Caco-2 (cell line): Measurements from ENCODE around the gene MOCS1. TPM values are rescaled to one million over a fixed set of nuclear protein-coding genes. Genes with fewer than 3 reads are reported as not detected.
A peak's percentile ranks its signal among the peaks of the same experiment; 100 is the strongest.

Experiments
- BruUV-seq: library from RNA; stranded (reverse); fragments of 400-500 nt; replicated peaks from 2 replicates; lab custom pipeline; 2021; lab: Mats Ljungman, UMichigan
- CTCF ChIA-PET: fragments of 300-600 bp; sonication (Branson Sonifier 250); formaldehyde crosslinking; loops from one replicate; lab custom pipeline; 2022; ENCODE audit warnings: antibody characterized with exemption; lab: Charles Lee
- POLR2A ChIA-PET: fragments of 300-600 bp; sonication (Branson Sonifier 250); formaldehyde crosslinking; loops from one replicate; lab custom pipeline; 2022; ENCODE audit warnings: antibody characterized with exemption; lab: Charles Lee
- DNase-seq, 2 experiments: peaks; one replicate each; pipeline versions ENCODE4 v3.0.0 to v3.0.0-alpha.2; 2020 to 2022
- H3K27me3 ChIP-seq: replicated peaks from 2 replicates; pipeline ENCODE4 v1.6.0; 2011; ENCODE audit warnings: low read length; ENCODE audit not compliant: control insufficient read depth, insufficient read depth
- H3K36me3 ChIP-seq: 2 replicates; pipeline ENCODE4 v1.5.1; 2011; ENCODE audit warnings: low read length; ENCODE audit not compliant: control insufficient read depth, insufficient read depth
- H3K4me1 ChIP-seq: fragments of 250-450 bp; sonication (Bioruptor Pico); 2 replicates; pipeline ENCODE4 v1.5.1; 2020; ENCODE audit warnings: mild to moderate bottlenecking
- H3K4me3 ChIP-seq: 2 replicates; pipeline ENCODE4 v1.5.1; 2011; ENCODE audit warnings: low read depth, mild to moderate bottlenecking, control low read depth, low read length
- H3K9me3 ChIP-seq: fragments of 250-450 bp; sonication (Bioruptor Pico); 2 replicates; pipeline ENCODE4 v1.5.1; 2020; ENCODE audit warnings: mild to moderate bottlenecking, moderate library complexity
- H3K27ac Mint-ChIP-seq: one replicate; pipeline ENCODE4 v1.8.0; 2022; ENCODE audit warnings: mixed read lengths; ENCODE audit not compliant: unreplicated experiment
- H3K27me3 Mint-ChIP-seq: one replicate; pipeline ENCODE4 v1.8.0; 2022; ENCODE audit warnings: mixed read lengths; ENCODE audit not compliant: insufficient read depth, unreplicated experiment
- H3K36me3 Mint-ChIP-seq: one replicate; pipeline ENCODE4 v1.8.0; 2022; ENCODE audit warnings: mild to moderate bottlenecking, mixed read lengths; ENCODE audit not compliant: insufficient read depth, unreplicated experiment
- H3K4me1 Mint-ChIP-seq: one replicate; pipeline ENCODE4 v1.8.0; 2022; ENCODE audit warnings: low read depth, mixed read lengths; ENCODE audit not compliant: unreplicated experiment
- H3K4me3 Mint-ChIP-seq: one replicate; pipeline ENCODE4 v1.8.0; 2022; ENCODE audit warnings: mild to moderate bottlenecking, moderate library complexity, mixed read lengths; ENCODE audit not compliant: unreplicated experiment
- H3K9me3 Mint-ChIP-seq: one replicate; pipeline ENCODE4 v1.8.0; 2022; ENCODE audit warnings: mixed read lengths; ENCODE audit not compliant: unreplicated experiment
- CTCF ChIP-seq, 2 experiments: fragments of 200-600 bp in 1 of 2; IDR thresholded peaks; 1 replicate in 1 of 2; 2 replicates in 1 of 2; pipeline versions ENCODE4 v1.5.1 to v1.8.0; 2011 to 2022; ENCODE audit warnings: antibody characterized with exemption in 1 of 2, control low read depth in 1 of 2, inconsistent platforms in 1 of 2, low read depth in 1 of 2, low read length in 1 of 2, mild to moderate bottlenecking in 1 of 2, moderate library complexity in 1 of 2; ENCODE audit not compliant: insufficient read depth in 1 of 2, severe bottlenecking in 1 of 2, unreplicated experiment in 1 of 2
- intact Hi-C: fragments of 100-400 bp; cut with micrococcal nuclease; formaldehyde crosslinking; loops from one replicate; pipeline ENCODE4 v1.10.0; 2022; ENCODE audit not compliant: unreplicated experiment
- total RNA-seq: library from RNA; stranded (reverse); gene quantifications from 2 replicates; pipeline ENCODE4 v1.2.3, GENCODE V29; 2022

MOCS1 gene
- total RNA-seq, 1 experiment from 2014 or later: 44.7 TPM

GRCh38 chr6:39892490-39893129, 41.7 kb downstream of the MOCS1 start:
- intact Hi-C loops: loop anchor here (1.0 to 2.0 kb wide), 3 partner anchors 27 to 530 kb away; no protein-coding TSS in a partner anchor
- peak; percentile 52 to 64 for DNase-seq
- no peaks in the 10 kb centered on the region for H3K27me3 Mint-ChIP-seq

GRCh38 chr6:39891976-39892375, 42.3 kb downstream of the MOCS1 start:
- no peaks in the 10 kb centered on the region for H3K27me3 ChIP-seq
- H3K9me3 ChIP-seq: no peaks in the 10 kb centered on the region
- H3K27me3 Mint-ChIP-seq: no peaks in the 10 kb centered on the region
- ChIA-PET CTCF (no interaction called here), POLR2A (no interaction called here)
- H3K4me3 Mint-ChIP-seq: no peak overlapping the region
- no peaks in the 10 kb centered on the region for H3K4me1 Mint-ChIP-seq
- no peaks in the 10 kb centered on the region for H3K36me3 Mint-ChIP-seq
- intact Hi-C loops: loop anchor here (1.0 to 2.0 kb wide), 3 partner anchors 27 to 529 kb away; no protein-coding TSS in a partner anchor
- no peak for TF ChIP-seq CTCF (IDR thresholded peaks at IDR 0.05; ENCODE audit: insufficient read depth in 1 of 2, low read depth in 1 of 2, low read length in 1 of 2, severe bottlenecking in 1 of 2, unreplicated experiment in 1 of 2)
- H3K36me3 ChIP-seq: no peaks in the 10 kb centered on the region
- DNase-seq: no peak
- BruUV-seq: no TSS peak
- H3K4me1 ChIP-seq: peaks cover 14% of the 10 kb centered on the region; the same call in 1 of the 2 replicates
- no peak overlapping the region for H3K4me3 ChIP-seq
- H3K27ac Mint-ChIP-seq: no peak overlapping the region
- no peaks in the 10 kb centered on the region for H3K9me3 Mint-ChIP-seq

More at GRCh38 chr6:39892490-39893129, 41.7 kb downstream of the MOCS1 start:
- TF ChIP-seq CTCF (IDR thresholded peaks at IDR 0.05; ENCODE audit: insufficient read depth in 1 of 2, low read depth in 1 of 2, low read length in 1 of 2, severe bottlenecking in 1 of 2, unreplicated experiment in 1 of 2): peak; percentile 52 to 84
- ChIA-PET CTCF (no interaction called here), POLR2A (no interaction called here)
- no TSS peak for BruUV-seq
- Histone ChIP-seq H3K36me3 (no peaks in the 10 kb centered on the region), H3K4me3 (no peak overlapping the region), H3K4me1 (peaks cover 7% of the 10 kb centered on the region; the same call in 1 of the 2 replicates), H3K9me3 (no peaks in the 10 kb centered on the region), H3K27me3 (no peaks in the 10 kb centered on the region)
- H3K4me1 Mint-ChIP-seq: no peaks in the 10 kb centered on the region
- H3K4me3 Mint-ChIP-seq: no peak overlapping the region
- no peaks in the 10 kb centered on the region for H3K9me3 Mint-ChIP-seq
- no peak overlapping the region for H3K27ac Mint-ChIP-seq
- H3K36me3 Mint-ChIP-seq: no peaks in the 10 kb centered on the region

GRCh38 chr6:39891353-39891752, 42.9 kb downstream of the MOCS1 start:
- no peak for DNase-seq
- Histone ChIP-seq H3K9me3 (no peaks in the 10 kb centered on the region), H3K36me3 (no peaks in the 10 kb centered on the region), H3K4me1 (peaks cover 14% of the 10 kb centered on the region; the same call in 1 of the 2 replicates), H3K4me3 (no peak overlapping the region), H3K27me3 (no peaks in the 10 kb centered on the region)
- Mint-ChIP-seq H3K27me3 (no peaks in the 10 kb centered on the region), H3K4me1 (no peaks in the 10 kb centered on the region), H3K4me3 (no peak overlapping the region), H3K36me3 (no peaks in the 10 kb centered on the region), H3K27ac (no peak overlapping the region), H3K9me3 (no peaks in the 10 kb centered on the region)
- no TSS peak for BruUV-seq
- TF ChIP-seq CTCF (IDR thresholded peaks at IDR 0.05; ENCODE audit: insufficient read depth in 1 of 2, low read depth in 1 of 2, low read length in 1 of 2, severe bottlenecking in 1 of 2, unreplicated experiment in 1 of 2): no peak
- ChIA-PET POLR2A (no interaction called here), CTCF (interaction anchor here (0.6 kb wide), 2 partner anchors 9 to 201 kb away, joined by 3 read pairs; no protein-coding TSS in a partner anchor)
- intact Hi-C loops: no loop called here
